CD4-positive, alpha-beta T cell treated with Interleukin-1 beta for 1 hour (primary cell): ENCODE results near the gene ADAR.
A peak's percentile ranks its signal among the peaks of the same experiment; 100 is the strongest.

Source experiments
- DNase-seq, 2 donors: peaks; one replicate each; pipeline ENCODE4 v3.0.0-alpha.2; 2020 to 2022

The ADAR gene

GRCh38 chr1:154557248-154557938, 50.6 kb downstream of the ADAR start:
- no peak for DNase-seq

GRCh38 chr1:154556422-154556821, 51.6 kb downstream of the ADAR start:
- no peak for DNase-seq

DNA sequence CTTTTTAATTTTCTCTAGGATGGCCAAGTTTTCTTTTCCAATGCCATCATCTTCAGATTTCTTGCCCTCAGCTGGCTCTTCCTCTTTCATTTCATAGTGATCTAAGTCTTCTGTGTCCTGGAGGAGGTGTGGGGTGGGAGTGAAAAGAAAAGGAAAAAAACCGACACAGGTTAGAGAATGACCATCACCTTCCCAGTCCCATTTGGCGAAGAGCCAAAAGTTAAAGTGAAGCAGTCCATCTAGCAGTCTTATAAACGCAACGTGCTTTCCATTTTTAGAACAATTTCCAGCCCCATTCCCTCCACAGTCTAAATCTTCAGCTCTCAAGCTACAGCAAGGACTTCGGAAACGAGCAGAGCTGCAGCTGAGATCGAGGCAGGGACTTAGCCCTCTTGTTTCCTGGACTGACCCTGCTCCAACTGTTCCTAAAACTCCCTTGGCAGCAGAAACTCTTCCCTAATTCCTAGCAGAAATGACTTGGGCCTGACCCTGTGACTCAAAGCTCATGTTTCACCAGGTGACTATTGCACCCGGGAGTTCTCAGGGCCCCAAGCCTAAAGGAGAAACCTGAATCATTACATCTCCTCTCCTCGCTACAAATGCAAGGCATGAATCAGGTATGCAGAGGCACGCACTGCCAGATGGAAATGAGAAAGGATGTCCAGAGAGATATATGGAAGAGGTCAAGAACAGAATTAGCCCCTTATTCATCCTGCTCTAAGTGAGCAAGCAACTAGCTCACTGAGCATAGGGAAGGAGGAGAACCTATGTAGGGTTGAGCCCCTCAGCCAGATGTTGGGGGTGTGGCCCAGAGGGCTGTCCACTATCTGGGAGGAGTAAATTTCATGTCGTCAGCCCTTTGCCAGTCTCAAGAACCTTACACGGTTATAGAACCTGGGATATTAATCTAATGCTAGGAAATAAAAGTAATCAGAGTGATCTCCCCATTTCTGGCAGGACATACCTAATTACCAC, 54.6 kb downstream of the ADAR start:
- no peak for DNase-seq

- DNase-seq = no peak
These were observed 56.0 kb downstream of the ADAR start for GRCh38 chr1:154552036-154552435.

DNA sequence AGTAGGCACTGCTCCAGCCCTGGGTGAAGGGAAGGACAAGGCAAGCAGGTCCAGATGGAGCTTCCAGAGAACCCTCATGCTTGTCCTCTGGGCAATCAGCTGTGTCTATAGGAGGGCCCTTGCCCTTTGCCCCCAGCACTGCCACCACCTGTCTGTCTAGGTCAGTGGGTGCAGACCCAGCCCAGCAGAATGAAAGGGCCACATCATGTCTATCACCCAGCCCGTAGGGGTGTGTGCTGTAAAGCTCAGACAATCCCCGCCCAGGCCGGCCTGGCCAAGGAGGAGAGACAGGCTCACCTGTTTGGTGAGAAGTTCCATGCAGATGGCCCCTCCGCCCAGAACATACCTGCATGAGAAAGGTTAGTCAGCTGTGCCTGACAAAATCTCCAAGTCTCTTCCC, 56.5 kb downstream of the ADAR start:
- no peak for DNase-seq

GRCh38 chr1:154550657-154551056, 57.3 kb downstream of the ADAR start:
- DNase-seq = no peak

GRCh38 chr1:154550070-154550469, 57.9 kb downstream of the ADAR start:
- no peak for DNase-seq

- DNase-seq = no peak
These were observed 58.7 kb downstream of the ADAR start for GRCh38 chr1:154549202-154549770.

DNA sequence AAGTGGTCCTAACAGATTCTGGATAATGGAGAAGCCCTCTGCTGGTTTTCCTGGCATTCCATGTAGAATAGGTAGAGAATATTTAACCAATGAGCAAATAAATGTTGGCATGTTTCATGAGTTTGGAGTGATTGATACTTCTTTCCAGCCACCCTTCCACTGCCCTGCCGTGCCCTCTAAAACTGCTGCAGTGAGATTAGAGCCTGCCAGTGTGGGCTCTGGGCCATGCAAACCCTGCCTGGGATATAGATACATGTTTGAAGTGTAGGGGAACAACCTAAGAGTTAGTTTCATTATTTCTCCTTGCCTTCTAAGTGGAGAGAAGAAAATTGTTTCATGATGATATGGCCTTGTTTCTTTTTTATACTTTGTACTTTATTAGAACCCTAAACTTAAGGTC, 60.0 kb downstream of the ADAR start:
- no peak for DNase-seq

- DNase-seq = no peak
These were observed 60.8 kb downstream of the ADAR start for GRCh38 chr1:154547105-154547732.

- DNase-seq = peak; percentile 52 to 58
These were observed 61.5 kb downstream of the ADAR start for GRCh38 chr1:154546264-154547063.

DNA sequence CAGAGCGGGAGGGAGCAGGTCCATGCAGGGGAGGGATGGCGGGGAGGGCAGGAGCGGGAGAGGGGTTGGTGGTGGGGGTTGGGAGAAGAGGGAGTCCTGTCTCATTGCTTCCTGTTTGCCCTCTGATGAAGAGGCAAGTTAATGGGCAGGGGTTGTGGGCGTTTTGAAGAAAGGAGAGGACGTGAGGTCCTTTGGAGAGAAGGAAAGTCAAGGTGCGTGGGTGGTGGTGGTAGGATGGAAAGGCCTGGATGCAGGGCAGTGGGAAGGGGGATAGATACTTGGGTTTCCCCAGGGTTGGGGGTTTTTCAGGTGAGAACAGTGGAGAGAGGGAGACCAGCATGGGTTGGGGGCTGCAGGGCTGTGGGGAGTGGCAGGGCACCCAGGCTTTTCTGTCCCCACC, 66.8 kb downstream of the ADAR start:
- no peak for DNase-seq

DNA sequence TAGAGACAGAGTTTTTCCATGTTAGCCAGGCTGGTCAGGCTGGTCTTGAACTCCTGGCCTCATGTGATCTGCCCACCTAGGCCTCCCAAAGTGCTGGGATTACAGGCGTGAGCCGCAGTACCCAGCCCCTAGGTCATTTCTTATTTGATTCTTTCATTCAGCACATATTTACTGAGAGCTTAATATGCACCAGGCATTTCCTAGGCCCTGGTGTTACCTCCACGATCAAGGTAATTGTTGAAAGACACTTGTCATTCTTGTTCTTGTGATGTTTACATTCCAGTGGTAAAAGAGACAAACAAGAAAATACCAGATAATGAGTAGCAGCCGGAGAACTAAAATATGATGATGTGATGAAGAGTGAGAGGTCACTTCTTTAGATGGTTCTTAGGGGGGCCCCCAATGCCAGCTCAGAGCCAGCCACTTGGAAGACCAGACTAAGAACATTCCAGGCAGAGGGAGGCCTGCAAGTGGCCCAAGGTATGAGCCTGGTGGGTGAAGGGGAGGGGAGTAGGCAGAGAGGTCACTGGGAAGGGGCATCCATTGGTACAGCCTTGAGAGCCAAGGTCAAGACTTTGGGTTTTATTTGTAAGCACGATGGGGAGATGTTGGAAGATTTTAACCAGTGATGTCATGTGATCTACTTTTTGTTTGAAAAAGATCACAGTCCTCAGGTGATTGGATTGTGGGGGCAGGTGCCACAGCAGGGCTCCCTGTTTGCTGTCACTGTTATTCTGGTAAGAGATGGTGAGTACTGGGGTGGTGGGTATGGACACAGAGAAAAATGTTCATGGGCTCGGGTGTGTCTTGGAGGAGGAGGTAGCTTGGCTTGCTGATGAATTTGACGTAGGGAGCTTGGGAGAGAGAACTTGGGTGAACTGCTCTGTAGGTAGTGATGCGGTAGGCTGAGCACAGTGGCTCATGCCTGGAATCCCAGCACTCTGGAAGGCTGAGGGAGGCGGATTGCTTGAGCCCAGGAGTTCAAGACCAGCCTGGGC, 68.2 kb downstream of the ADAR start:
- no peak for DNase-seq

DNA sequence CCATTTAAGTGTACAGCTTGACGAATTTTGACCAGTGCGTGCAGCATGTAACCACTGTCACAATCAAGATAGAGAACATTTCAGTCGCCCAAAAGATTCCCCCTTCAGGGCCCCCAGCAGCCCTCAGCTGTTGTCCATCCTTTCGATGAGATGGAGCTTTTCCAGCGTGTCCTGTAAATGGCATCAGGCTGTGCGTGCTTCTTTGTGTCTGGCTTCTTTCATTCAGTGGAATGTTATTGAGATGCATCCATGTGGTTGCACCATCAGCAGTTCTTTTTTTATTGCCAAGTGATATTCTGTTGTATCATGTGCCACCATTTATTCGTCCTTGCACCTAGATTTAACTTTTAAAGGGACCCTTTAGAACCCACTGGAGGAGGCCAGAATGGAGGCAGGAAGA, 71.4 kb downstream of the ADAR start:
- no peak for DNase-seq

DNA sequence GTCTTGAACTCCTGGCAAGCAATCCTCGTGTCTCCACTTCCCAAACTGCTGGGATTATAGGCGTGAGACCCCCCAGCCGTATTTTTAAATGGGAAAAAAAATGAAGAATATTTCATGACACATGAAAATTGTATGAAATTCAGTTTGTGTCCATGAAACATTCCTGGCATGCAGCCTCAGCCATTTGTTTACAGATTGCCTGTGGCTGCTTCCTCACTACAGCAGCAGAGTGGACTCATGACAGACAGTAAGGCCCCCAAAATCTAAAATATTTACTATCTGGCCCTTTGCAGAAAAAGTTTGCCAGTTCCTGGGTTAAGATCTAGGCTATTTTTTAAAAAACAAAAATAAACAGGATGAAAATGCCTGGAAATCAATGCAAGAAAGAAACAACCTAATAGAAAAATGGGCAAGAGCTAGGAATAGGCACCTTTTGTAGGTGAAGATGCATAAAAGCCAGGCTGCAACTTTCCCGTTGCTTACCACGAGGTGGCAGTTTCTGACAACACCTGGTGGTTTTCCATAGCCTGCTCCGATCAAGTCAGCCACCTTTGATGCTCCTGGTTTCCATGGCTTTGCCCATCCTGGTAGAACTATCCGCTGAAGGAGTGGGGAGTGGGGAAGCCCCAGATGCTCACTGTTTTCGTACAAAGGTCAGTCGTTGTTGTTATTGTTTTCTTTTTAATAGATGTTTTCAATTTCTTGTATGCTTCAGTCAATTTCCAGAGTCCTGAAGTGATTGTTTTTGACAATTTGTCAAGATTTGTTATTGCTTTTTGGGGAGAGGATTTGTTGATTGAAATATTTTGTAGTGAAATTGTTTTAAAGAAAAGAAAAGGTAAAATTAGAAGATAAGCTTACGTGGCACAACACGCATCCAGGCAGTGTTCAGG, 73.8 kb downstream of the ADAR start:
- DNase-seq = no peak
